Stimulated activated naive CD4-positive, alpha-beta T cell treated with Interleukin-2 at 50 U/mL for 16 hours (primary cell): Measurements from ENCODE around the gene ESRRG.

Source experiments
- DNase-seq: peaks from one replicate; lab custom pipeline; 2025; lab: John Stamatoyannopoulos, UW

Gene ESRRG

GRCh38 chr1:216627252-216627651 is 96.0 kb downstream of the ESRRG start:
- DNase-seq, result no peak

GRCh38 chr1:216626394-216627067 is 96.7 kb downstream of the ESRRG start:
- DNase-seq, result no peak

- no peak for DNase-seq
These were observed 101.7 kb downstream of the ESRRG start for GRCh38 chr1:216621536-216621935.

- DNase-seq, result no peak
These were observed 106.0 kb downstream of the ESRRG start for GRCh38 chr1:216617081-216617875.

- no peak for DNase-seq
These were observed 106.8 kb downstream of the ESRRG start for GRCh38 chr1:216616425-216616824.

- no peak for DNase-seq
These were observed 109.0 kb downstream of the ESRRG start for GRCh38 chr1:216614011-216614934.

- DNase-seq, result no peak
These were observed 110.9 kb downstream of the ESRRG start for GRCh38 chr1:216612291-216612690.

- DNase-seq, result no peak
These were observed 116.0 kb downstream of the ESRRG start for GRCh38 chr1:216607067-216607697.

GRCh38 chr1:216606047-216606637 is 117.1 kb downstream of the ESRRG start:
- no peak for DNase-seq

- DNase-seq, result no peak
These were observed 118.5 kb downstream of the ESRRG start for GRCh38 chr1:216604771-216605170.

GRCh38 chr1:216600730-216601609 is 122.3 kb downstream of the ESRRG start:
- no peak for DNase-seq

- DNase-seq, result no peak
These were observed 123.4 kb downstream of the ESRRG start for GRCh38 chr1:216599851-216600250.

GRCh38 chr1:216598448-216598847 is 124.8 kb downstream of the ESRRG start:
- DNase-seq, result no peak

- no peak for DNase-seq
These were observed 126.9 kb downstream of the ESRRG start for GRCh38 chr1:216596281-216596862.

GRCh38 chr1:216587715-216588114 is 135.5 kb downstream of the ESRRG start:
- no peak for DNase-seq

- DNase-seq, result no peak
These were observed 141.1 kb downstream of the ESRRG start for GRCh38 chr1:216582151-216582550.

GRCh38 chr1:216580538-216581057 is 142.6 kb downstream of the ESRRG start:
- DNase-seq, result no peak

- DNase-seq, result no peak
These were observed 146.8 kb downstream of the ESRRG start for GRCh38 chr1:216576234-216576937.

GRCh38 chr1:216566641-216567205 is 156.5 kb downstream of the ESRRG start:
- no peak for DNase-seq
